ENCODE data around the gene SLC5A3.

- no peak for TF ChIP-seq CTCF (conservative IDR thresholded peaks at IDR 0.05)
- no peak for TF ChIP-seq ZFX (IDR thresholded peaks at IDR 0.05)
These were observed 37.6 kb upstream of the SLC5A3 start for GRCh38 chr21:34035619-34036354.
